KMS-11 (cell line): ENCODE measurements around the gene RIBC1.

Experiments
- H2AFZ ChIP-seq: fragments of 200-600 bp; sonication (generic); 2 replicates; pipeline ENCODE4 v1.6.1; 2016; ENCODE audit warnings: antibody characterized with exemption, mixed run types, low read depth
- H3K27ac ChIP-seq: fragments of 200-600 bp; sonication (generic); 2 replicates; pipeline ENCODE4 v1.6.1; 2016; ENCODE audit warnings: mild to moderate bottlenecking, mixed run types
- H3K27me3 ChIP-seq: fragments of 200-600 bp; sonication (generic); 2 replicates; pipeline ENCODE4 v1.6.1; 2017; ENCODE audit warnings: mild to moderate bottlenecking, low read depth, mixed run types, moderate library complexity; ENCODE audit not compliant: insufficient read depth
- H3K36me3 ChIP-seq: fragments of 200-600 bp; sonication (generic); 2 replicates; pipeline ENCODE4 v1.6.1; 2017; ENCODE audit warnings: mild to moderate bottlenecking, mixed run types; ENCODE audit not compliant: insufficient read depth
- H3K4me1 ChIP-seq: fragments of 200-600 bp; sonication (generic); 2 replicates; pipeline ENCODE4 v1.6.1; 2016; ENCODE audit warnings: mild to moderate bottlenecking, low read depth, mixed run types; ENCODE audit not compliant: poor library complexity, severe bottlenecking
- H3K4me2 ChIP-seq: fragments of 200-600 bp; sonication (generic); 2 replicates; pipeline ENCODE4 v1.7.0; 2016; ENCODE audit warnings: mild to moderate bottlenecking, mixed run types
- H3K4me3 ChIP-seq: fragments of 200-600 bp; sonication (generic); IDR thresholded peaks from 2 replicates; pipeline ENCODE4 v1.6.1; 2017; ENCODE audit warnings: low read depth, low read length, mixed read lengths; ENCODE audit not compliant: insufficient read depth
- H3K79me2 ChIP-seq: fragments of 200-600 bp; sonication (generic); 2 replicates; pipeline ENCODE4 v1.6.1; 2016; ENCODE audit warnings: low read depth, mixed run types; ENCODE audit not compliant: insufficient read depth
- H3K9ac ChIP-seq: fragments of 200-600 bp; sonication (generic); 2 replicates; pipeline ENCODE4 v1.6.1; 2016; ENCODE audit warnings: mild to moderate bottlenecking, mixed run types
- H4K20me1 ChIP-seq: fragments of 200-600 bp; sonication (generic); 2 replicates; pipeline ENCODE4 v1.6.1; 2016; ENCODE audit warnings: mild to moderate bottlenecking, mixed run types; ENCODE audit not compliant: insufficient read depth
- CTCF ChIP-seq: fragments of 200-600 bp; sonication (generic); conservative IDR thresholded peaks from 2 replicates; pipeline ENCODE4 v1.6.1; 2017; ENCODE audit warnings: low read depth, mild to moderate bottlenecking, antibody characterized with exemption, low read length, moderate library complexity, mixed read lengths

Gene RIBC1

GRCh38 chrX:53440621-53441517 is 18.2 kb downstream of the RIBC1 start:
- H3K27ac ChIP-seq, result no peak overlapping the region
- H3K27me3 ChIP-seq, result no peaks in the 10 kb centered on the region
- TF ChIP-seq CTCF, result no peak
- H3K36me3 ChIP-seq, result no peaks in the 10 kb centered on the region
- peak overlapping the region; percentile 86 for H2AFZ ChIP-seq
- no peaks in the 10 kb centered on the region for H3K79me2 ChIP-seq
- H4K20me1 ChIP-seq, result no peaks in the 10 kb centered on the region
- H3K9ac ChIP-seq, result no peak overlapping the region
- peak overlapping the region; percentile 73; the same call in 1 of the 2 replicates for H3K4me2 ChIP-seq
- peaks cover under 1% of the 10 kb centered on the region for H3K4me1 ChIP-seq
- H3K4me3 ChIP-seq, result no peak overlapping the region

GRCh38 chrX:53441531-53442321 is 19.1 kb downstream of the RIBC1 start:
- no peak overlapping the region for H3K4me3 ChIP-seq
- peak overlapping the region; percentile 18; the same call in 1 of the 2 replicates for H3K9ac ChIP-seq
- H3K4me2 ChIP-seq, result peak overlapping the region; percentile 73
- no peak for TF ChIP-seq CTCF
- H3K4me1 ChIP-seq, result no peaks in the 10 kb centered on the region
- H3K36me3 ChIP-seq, result no peaks in the 10 kb centered on the region
- H2AFZ ChIP-seq, result peak overlapping the region; percentile 86
- H4K20me1 ChIP-seq, result no peaks in the 10 kb centered on the region
- H3K79me2 ChIP-seq, result no peaks in the 10 kb centered on the region
- no peak overlapping the region for H3K27ac ChIP-seq
- H3K27me3 ChIP-seq, result no peaks in the 10 kb centered on the region

- Histone ChIP-seq H3K4me3 (no peak overlapping the region), H3K36me3 (no peaks in the 10 kb centered on the region), H3K27me3 (no peaks in the 10 kb centered on the region), H3K9ac (no peak overlapping the region), H2AFZ (peak overlapping the region; percentile 86), H3K27ac (no peak overlapping the region), H3K4me2 (peak overlapping the region; percentile 73), H4K20me1 (no peaks in the 10 kb centered on the region), H3K79me2 (no peaks in the 10 kb centered on the region), H3K4me1 (peaks cover 1% of the 10 kb centered on the region)
- TF ChIP-seq CTCF, result no peak
Measured at GRCh38 chrX:53442322-53442631, 19.6 kb downstream of the RIBC1 start.

GRCh38 chrX:53445977-53446376 is 23.3 kb downstream of the RIBC1 start:
- no peak overlapping the region for H2AFZ ChIP-seq
- H3K9ac ChIP-seq, result no peak overlapping the region
- TF ChIP-seq CTCF, result peak; percentile 59
- H3K27me3 ChIP-seq, result no peaks in the 10 kb centered on the region
- H3K27ac ChIP-seq, result no peak overlapping the region
- H4K20me1 ChIP-seq, result no peaks in the 10 kb centered on the region
- no peak overlapping the region for H3K4me3 ChIP-seq
- H3K4me2 ChIP-seq, result no peak overlapping the region
- H3K79me2 ChIP-seq, result no peaks in the 10 kb centered on the region
- no peaks in the 10 kb centered on the region for H3K36me3 ChIP-seq
- peaks cover 6% of the 10 kb centered on the region for H3K4me1 ChIP-seq
